AG04449 (cell line): Measurements from ENCODE around the gene VRK1.

Experiments
- CTCF ChIA-PET: fragments of 350-600 bp; formaldehyde crosslinking; extraction: SDS; loops from one replicate; lab custom pipeline; 2021; ENCODE audit warnings: antibody characterized with exemption; lab: Yijun Ruan, JAX
- POLR2A ChIA-PET: fragments of 400-600, 350-600 bp; formaldehyde crosslinking; extraction: SDS; loops from one replicate; lab custom pipeline; 2020; ENCODE audit warnings: antibody characterized with exemption, inconsistent platforms; lab: Yijun Ruan, JAX
- DNase-seq: peaks from one replicate; pipeline ENCODE4 v3.0.0-alpha.2; 2010; ENCODE audit warnings: low read depth, low spot score
- H3K4me3 ChIP-seq: 2 replicates; pipeline ENCODE4 v1.5.1; 2011; ENCODE audit warnings: low read depth, mild to moderate bottlenecking, control low read depth, low read length
- TF ChIP-seq, protein P1 (sequence below): IDR thresholded peaks from one replicate; pipeline ENCODE4 v1.5.1; 2011; ENCODE audit warnings: mild to moderate bottlenecking, moderate library complexity, low read length, control low read depth, inconsistent platforms; ENCODE audit not compliant: insufficient read depth; ENCODE audit errors: missing control alignments

The VRK1 gene

DNA sequence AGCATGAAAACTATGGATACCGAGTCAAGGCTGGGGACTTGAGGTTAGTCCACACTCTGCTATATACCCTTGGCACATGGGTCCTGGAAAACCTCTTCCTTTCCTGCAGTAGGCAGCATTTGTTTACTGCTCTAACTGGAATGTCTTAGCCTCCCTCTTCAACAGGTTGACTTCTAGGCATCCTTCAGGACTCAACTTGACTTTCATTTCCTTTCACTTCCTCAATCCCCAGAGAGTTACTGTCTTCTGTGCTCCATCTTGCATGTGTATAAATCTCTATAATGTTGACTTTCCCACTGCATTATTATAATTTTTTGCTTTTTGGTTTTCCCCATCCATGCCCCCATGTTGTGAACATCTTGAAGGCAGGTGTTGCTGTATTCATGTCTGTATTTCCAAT is 107.9 kb downstream of the VRK1 start:
- CTCF ChIA-PET = interaction anchor here (0.9 kb wide), 1 partner anchor 31 kb away, joined by 3 read pairs; no protein-coding TSS in a partner anchor
- POLR2A ChIA-PET = no interaction called here

DNA sequence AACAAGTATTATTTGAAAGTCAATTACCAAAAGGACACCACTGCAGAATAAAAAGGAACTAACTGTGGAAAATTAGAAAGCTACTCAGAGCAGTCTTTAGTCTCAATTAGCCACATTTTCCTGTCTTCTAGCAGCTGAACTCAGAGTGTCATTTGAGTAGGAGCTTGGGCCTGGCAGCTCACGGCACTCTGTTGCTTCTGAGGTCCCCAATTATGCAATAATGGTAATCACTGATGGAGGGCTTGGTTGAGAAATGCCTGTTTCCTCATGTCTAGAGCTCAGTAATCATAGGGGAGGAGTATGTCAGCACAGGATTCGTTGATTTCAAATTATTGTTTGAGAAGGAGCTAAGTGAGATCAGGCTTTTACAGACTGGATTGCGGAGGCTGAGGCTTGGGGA is 108.6 kb downstream of the VRK1 start:
- ChIA-PET POLR2A (no interaction called here), CTCF (interaction anchor here (0.9 kb wide), 1 partner anchor 32 kb away, joined by 3 read pairs; no protein-coding TSS in a partner anchor)
- TF ChIP-seq, protein P1, sequence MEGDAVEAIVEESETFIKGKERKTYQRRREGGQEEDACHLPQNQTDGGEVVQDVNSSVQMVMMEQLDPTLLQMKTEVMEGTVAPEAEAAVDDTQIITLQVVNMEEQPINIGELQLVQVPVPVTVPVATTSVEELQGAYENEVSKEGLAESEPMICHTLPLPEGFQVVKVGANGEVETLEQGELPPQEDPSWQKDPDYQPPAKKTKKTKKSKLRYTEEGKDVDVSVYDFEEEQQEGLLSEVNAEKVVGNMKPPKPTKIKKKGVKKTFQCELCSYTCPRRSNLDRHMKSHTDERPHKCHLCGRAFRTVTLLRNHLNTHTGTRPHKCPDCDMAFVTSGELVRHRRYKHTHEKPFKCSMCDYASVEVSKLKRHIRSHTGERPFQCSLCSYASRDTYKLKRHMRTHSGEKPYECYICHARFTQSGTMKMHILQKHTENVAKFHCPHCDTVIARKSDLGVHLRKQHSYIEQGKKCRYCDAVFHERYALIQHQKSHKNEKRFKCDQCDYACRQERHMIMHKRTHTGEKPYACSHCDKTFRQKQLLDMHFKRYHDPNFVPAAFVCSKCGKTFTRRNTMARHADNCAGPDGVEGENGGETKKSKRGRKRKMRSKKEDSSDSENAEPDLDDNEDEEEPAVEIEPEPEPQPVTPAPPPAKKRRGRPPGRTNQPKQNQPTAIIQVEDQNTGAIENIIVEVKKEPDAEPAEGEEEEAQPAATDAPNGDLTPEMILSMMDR = no peak
- no peak for DNase-seq
- H3K4me3 ChIP-seq = no peak overlapping the region

More for the DNA sequence above, 107.9 kb downstream of the VRK1 start:
- H3K4me3 ChIP-seq = no peak overlapping the region
- TF ChIP-seq, protein P1 = no peak
- no peak for DNase-seq

DNA sequence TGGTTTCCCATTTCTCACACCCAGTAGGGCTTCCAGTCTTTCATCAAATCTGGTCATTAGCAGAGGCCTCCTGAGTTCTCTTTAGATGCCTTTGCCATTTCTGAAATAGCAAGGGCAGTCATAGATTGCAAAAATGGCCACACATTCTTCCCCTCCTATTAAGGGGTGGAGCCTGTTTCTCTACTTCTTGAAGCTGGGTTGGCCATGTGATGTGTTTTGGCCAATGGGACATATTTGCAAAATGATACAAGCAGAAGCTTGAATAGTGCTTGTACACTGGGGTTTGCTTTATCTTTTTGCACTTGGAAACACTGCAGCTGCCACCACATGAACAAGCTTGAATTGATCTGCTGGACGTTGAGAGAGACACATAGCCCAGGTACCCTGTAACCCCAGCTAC is 109.3 kb downstream of the VRK1 start:
- TF ChIP-seq, protein P1 = no peak
- DNase-seq = no peak
- POLR2A ChIA-PET = no interaction called here
- no peak overlapping the region for H3K4me3 ChIP-seq
- CTCF ChIA-PET = no interaction called here

DNA sequence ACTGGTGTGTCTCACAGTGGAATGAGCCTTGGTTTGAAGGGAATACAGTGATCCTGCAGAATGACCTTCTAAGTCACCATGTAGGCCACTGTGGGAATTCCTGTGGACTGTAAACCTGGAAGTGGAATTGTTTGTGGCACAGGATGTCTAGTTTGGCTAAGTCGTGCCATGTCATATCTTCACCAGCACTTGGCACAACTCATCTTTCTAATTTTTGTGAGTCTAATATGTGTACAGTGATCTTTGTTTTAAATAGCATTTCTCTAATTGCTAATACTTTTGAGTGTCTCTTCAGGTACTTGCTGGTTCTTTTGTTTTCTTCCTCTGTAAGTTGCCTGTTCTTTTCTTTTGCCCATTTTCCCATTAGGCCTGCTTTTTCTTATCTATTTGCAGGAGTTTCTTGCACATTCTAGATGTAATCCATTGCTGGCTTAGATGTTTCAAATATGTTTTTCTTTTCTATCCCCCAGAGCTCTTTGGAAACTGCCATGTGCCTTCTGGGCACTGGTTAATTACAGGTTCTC is 112.7 kb downstream of the VRK1 start:
- ChIA-PET CTCF (no interaction called here), POLR2A (no interaction called here)
- H3K4me3 ChIP-seq = no peak overlapping the region
- TF ChIP-seq, protein P1 = no peak
- no peak for DNase-seq

DNA sequence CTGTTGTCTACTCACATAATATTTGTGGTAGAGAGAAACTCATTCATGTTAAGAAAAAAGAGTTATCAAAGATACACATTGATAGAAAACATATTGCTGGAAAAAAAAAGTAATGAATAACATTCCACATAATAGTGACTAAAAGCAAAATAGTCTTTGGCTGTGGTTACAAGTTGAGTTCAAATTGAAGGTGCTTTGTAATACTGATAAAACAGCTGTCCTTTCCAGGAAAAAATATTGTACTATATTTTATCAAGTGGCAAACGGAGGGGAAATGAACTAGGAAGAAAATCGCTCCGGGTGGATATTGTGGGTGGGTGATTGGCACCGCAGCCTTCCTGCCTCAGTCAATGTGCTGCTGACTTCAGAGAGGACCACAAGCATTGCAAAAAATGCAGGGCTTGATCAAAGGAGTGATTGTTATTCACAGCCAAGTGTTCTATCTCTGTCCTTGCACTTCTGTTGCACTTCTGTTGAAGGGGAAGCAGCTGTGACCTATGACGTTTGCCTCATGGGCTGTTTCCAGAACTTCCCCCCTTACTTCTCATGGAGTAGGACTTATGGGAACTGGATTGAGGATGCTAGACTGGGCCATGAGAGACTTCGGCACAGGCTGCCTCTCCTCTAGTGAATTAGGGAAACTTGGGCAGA is 114.4 kb downstream of the VRK1 start:
- H3K4me3 ChIP-seq = no peak overlapping the region
- TF ChIP-seq, protein P1 = no peak
- ChIA-PET POLR2A (no interaction called here), CTCF (no interaction called here)
- no peak for DNase-seq

DNA sequence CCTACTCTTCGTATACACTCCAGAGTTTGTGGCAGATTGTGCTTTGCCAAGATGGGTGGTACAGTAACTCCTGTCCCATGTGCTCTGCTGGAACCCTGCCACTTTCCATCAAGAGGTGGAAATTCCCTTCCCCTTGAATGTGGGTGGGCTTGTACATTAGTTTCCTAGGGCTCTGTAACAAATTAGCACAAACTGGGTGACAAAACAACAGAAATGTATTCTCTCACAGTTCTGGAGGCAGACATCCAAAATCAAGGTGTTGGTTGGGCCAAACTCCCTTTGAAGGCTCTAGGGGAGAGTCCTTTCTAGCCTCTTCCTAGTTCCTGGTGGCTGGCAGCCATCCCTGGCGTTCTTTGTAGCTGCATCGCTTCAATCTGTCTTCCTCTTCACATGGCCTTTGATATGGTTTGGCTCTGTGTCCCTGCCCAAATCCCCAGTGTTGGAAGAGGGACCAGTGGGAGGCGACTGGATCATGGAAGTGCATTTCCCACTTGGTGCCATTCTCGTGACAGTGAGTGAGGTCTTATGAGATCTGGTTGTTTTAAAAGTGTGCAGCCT is 117.5 kb downstream of the VRK1 start:
- ChIA-PET POLR2A (no interaction called here), CTCF (no interaction called here)
- TF ChIP-seq, protein P1 = no peak
- no peak for DNase-seq
- H3K4me3 ChIP-seq = no peak overlapping the region
